Measurements from ENCODE around the gene SMIM35.
A peak's percentile ranks its signal among the peaks of the same experiment; 100 is the strongest.
"Not testable (repeated sequence)": the region's sequence is repeated elsewhere in the genome, so short reads cannot be mapped to it uniquely, and the experiment has no call there.

SMIM35 gene

GRCh38 chr11:118084656-118085055, 2.1 kb downstream of the SMIM35 start:
- DNase-seq, result no peak
- in situ Hi-C loops (cut with MboI; ENCODE audit: low pct_unique_long_range_greater_than_20kb, low sequenced_read_pairs), result no loop called here

GRCh38 chr11:118084247-118084646, 2.5 kb downstream of the SMIM35 start:
- in situ Hi-C loops (cut with MboI; ENCODE audit: low pct_unique_long_range_greater_than_20kb, low sequenced_read_pairs), result no loop called here
- DNase-seq, result peak; percentile 93

GRCh38 chr11:118082880-118083552, 3.7 kb downstream of the SMIM35 start:
- DNase-seq, result peak; percentile 25
- in situ Hi-C loops (cut with MboI; ENCODE audit: low pct_unique_long_range_greater_than_20kb, low sequenced_read_pairs), result no loop called here

DNA sequence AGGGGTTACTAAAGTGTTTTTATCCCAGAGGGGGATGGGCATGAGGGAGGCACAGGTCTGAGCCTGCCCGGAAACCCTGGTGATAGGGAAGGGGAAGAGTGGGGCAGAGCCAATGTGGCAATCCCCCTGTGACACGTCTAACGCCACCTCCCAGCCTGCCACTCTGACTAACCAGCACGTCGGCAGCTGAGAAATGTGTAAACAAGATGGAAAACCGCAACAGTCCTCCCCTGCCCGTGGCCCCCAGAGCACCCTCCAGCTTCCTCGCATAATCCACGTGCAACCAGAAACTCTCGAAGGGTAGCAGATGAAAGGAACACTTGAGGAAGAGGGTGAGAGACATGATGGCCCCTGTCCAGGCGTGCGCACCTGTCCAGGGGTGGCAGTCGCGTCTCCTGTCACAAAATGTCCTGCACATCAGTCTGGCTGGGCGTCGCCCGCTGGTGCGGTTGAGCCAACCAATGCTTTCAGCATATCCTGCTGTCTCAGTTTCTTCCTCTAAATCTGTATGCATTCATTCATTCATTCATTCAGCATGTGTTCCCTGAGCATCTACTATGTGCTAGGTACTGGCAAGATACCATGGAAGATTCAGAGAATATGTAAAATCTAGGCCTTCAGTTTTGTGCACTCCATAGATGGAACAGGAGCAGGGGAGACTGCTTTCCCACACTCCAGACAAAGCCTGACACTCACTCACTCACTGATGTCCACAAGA, 5.4 kb downstream of the SMIM35 start:
- DNase-seq, result peak; percentile 53
- in situ Hi-C loops (cut with MboI; ENCODE audit: low pct_unique_long_range_greater_than_20kb, low sequenced_read_pairs), result no loop called here

- in situ Hi-C loops (cut with MboI; ENCODE audit: low pct_unique_long_range_greater_than_20kb, low sequenced_read_pairs), result no loop called here
- DNase-seq, result no peak
These were observed 6.5 kb downstream of the SMIM35 start for GRCh38 chr11:118080296-118080695.

DNA sequence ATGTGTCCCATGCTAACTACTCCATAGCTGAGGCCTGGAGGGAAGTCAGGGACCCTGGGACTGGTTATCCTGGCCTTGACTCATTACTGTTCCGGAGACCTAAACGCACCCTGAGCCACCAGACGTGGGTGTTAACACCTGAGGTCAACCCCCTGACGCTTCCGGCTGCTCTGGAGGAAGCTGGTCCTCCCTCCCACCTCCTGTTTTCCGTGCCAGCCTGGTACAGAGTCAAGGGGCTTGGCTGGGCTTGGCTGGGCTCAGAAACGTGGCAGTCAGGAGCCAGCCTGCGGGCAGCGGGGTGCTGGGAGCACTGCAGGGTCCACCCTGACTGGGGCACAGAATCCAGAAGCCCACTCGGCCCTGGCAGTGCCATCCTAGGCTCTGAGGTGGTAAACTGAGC, 7.3 kb downstream of the SMIM35 start:
- no peak for DNase-seq
- in situ Hi-C loops (cut with MboI; ENCODE audit: low pct_unique_long_range_greater_than_20kb, low sequenced_read_pairs), result no loop called here

GRCh38 chr11:118078911-118079411, 7.8 kb downstream of the SMIM35 start:
- DNase-seq, result no peak
- in situ Hi-C loops (cut with MboI; ENCODE audit: low pct_unique_long_range_greater_than_20kb, low sequenced_read_pairs), result no loop called here

GRCh38 chr11:118076754-118077281, 9.9 kb downstream of the SMIM35 start, which contains the start of gene TMPRSS4:
TSS of gene TMPRSS4 (plus strand) at chr11:118077078. CDS start at chr11:118077303, 225 bp downstream.
- in situ Hi-C loops (cut with MboI; ENCODE audit: low pct_unique_long_range_greater_than_20kb, low sequenced_read_pairs), result no loop called here
- DNase-seq, result no peak

- in situ Hi-C loops (cut with MboI; ENCODE audit: low pct_unique_long_range_greater_than_20kb, low sequenced_read_pairs), result loop anchor here (25.0 kb wide), 1 partner anchor 237 kb away; no protein-coding TSS in a partner anchor
- no peak for DNase-seq
These were observed 12.0 kb downstream of the SMIM35 start for GRCh38 chr11:118074785-118075184.

GRCh38 chr11:118074091-118074685, 12.6 kb downstream of the SMIM35 start:
- in situ Hi-C loops (cut with MboI; ENCODE audit: low pct_unique_long_range_greater_than_20kb, low sequenced_read_pairs), result loop anchor here (25.0 kb wide), 1 partner anchor 237 kb away; no protein-coding TSS in a partner anchor
- DNase-seq, result no peak

- in situ Hi-C loops (cut with MboI; ENCODE audit: low pct_unique_long_range_greater_than_20kb, low sequenced_read_pairs), result loop anchor here (25.0 kb wide), 1 partner anchor 236 kb away; no protein-coding TSS in a partner anchor
- DNase-seq, result no peak
These were observed 13.2 kb downstream of the SMIM35 start for GRCh38 chr11:118073554-118073953.

- in situ Hi-C loops (cut with MboI; ENCODE audit: low pct_unique_long_range_greater_than_20kb, low sequenced_read_pairs), result loop anchor here (25.0 kb wide), 1 partner anchor 234 kb away; no protein-coding TSS in a partner anchor
- no peak for DNase-seq
These were observed 15.2 kb downstream of the SMIM35 start for GRCh38 chr11:118071416-118072030.

DNA sequence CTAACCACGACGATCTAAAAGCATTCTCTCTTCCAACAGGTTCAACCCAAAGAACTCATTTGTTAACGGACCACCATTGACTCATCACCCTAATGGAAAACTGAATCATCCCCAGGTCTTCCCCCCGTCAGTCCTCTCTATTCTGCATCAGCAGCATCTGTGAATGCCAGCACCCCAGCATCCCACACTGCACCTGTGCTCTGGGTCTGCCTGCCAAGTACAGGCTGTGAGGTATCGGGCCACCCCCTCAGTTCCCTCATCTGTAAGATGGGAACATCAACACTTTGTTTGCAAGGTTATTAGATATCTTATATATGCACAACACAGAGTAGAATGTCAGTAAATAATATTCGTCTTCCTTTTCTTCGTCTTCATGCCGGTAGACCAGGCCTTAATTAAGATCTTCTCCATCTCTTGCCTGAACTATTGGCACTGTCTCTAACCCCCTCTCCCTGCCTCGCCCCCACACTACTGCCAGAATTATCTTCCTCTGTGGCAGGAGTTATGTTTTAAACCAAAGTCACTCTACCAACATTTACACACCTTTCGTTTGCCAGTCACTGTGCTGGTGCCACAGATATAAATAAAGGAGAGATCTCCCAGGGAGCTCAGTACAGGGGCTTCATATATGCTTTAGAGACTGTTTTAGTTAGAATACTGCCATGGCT, 17.7 kb downstream of the SMIM35 start:
- no peak for DNase-seq
- in situ Hi-C loops (cut with MboI; ENCODE audit: low pct_unique_long_range_greater_than_20kb, low sequenced_read_pairs), result loop anchor here (25.0 kb wide), 1 partner anchor 232 kb away; no protein-coding TSS in a partner anchor

DNA sequence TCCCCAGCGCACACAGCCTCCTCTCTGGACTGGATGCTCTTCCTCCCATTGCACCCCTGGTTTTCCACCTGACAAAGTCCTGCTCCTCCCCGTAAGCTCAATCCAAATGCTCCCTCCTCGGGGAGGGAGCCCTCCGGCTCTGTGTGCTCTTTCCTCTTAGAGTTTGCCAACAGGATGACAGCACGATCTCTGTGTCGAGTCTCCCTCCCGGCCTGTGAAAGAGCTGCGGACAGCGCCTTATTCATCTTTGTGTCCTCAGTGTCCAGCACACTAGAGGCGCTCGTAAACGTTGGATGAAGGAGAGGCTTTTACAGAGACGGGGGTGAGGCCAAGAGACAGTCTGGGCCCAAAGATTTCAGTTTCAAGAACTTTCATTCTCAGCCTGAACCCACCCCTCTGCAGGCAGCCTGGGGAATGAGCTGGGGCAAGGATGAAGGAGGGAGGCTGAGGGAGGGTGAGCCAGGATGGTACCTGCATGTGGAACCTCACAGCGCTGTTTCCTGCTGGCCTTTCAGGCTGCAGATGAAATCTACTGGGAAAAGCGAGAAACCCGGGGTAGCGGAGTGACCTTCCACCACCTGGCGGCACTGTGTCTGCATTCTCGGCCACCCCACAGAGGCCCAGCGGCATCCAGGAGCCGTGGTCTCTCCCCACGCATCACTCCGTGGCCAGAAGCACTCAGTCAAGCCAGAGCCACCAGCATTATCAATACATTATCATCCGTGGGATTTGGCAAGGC, 18.4 kb downstream of the SMIM35 start:
- in situ Hi-C loops (cut with MboI; ENCODE audit: low pct_unique_long_range_greater_than_20kb, low sequenced_read_pairs), result loop anchor here (25.0 kb wide), 1 partner anchor 231 kb away; no protein-coding TSS in a partner anchor
- DNase-seq, result peak; percentile 55

- in situ Hi-C loops (cut with MboI; ENCODE audit: low pct_unique_long_range_greater_than_20kb, low sequenced_read_pairs), result loop anchor here (25.0 kb wide), 1 partner anchor 230 kb away; no protein-coding TSS in a partner anchor
- DNase-seq, result no peak
These were observed 19.8 kb downstream of the SMIM35 start for GRCh38 chr11:118067006-118067405.

- in situ Hi-C loops (cut with MboI; ENCODE audit: low pct_unique_long_range_greater_than_20kb, low sequenced_read_pairs), result loop anchor here (25.0 kb wide), 1 partner anchor 228 kb away; no protein-coding TSS in a partner anchor
- no peak for DNase-seq
These were observed 21.4 kb downstream of the SMIM35 start for GRCh38 chr11:118065384-118065783.

GRCh38 chr11:118064956-118065355, 21.8 kb downstream of the SMIM35 start:
- in situ Hi-C loops (cut with MboI; ENCODE audit: low pct_unique_long_range_greater_than_20kb, low sequenced_read_pairs), result loop anchor here (25.0 kb wide), 1 partner anchor 228 kb away; no protein-coding TSS in a partner anchor
- DNase-seq, result no peak

DNA sequence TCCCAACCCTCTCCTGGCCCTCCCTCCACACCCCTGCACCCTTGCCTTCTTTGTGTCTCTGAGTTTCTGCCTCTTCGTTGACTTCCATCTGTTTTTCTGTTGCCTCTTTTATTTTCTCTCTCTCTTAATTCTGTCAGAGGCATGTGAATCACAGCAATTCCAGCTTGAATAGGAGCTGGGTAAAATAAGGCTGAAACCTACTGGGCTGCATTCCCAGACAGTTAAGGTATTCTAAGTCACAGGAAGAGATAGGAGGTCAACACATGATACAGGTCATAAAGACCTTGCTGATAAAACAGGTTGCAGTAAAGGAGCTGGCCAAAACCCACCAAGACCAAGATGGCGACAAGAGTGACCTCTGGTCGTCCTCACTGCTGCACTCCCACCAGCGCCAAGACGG, 24.1 kb downstream of the SMIM35 start:
- in situ Hi-C loops (cut with MboI; ENCODE audit: low pct_unique_long_range_greater_than_20kb, low sequenced_read_pairs), result loop anchor here (25.0 kb wide), 1 partner anchor 225 kb away; no protein-coding TSS in a partner anchor

More for the DNA sequence above, 24.1 kb downstream of the SMIM35 start:
- not testable (repeated sequence) for DNase-seq

All from KBM-7 (cell line).